Skeletal muscle satellite cell (primary cell): Measurements from ENCODE around the gene ZNF544. TPM values are rescaled to one million over a fixed set of nuclear protein-coding genes. Genes with fewer than 3 reads are reported as not detected.

Experiments
- H3K27me3 ChIP-seq: 2 replicates; pipeline ENCODE4 v1.7.0; 2013; ENCODE audit warnings: low read length; ENCODE audit not compliant: control insufficient read depth, insufficient read depth
- H3K36me3 ChIP-seq: 2 replicates; pipeline ENCODE4 v1.7.0; 2013; ENCODE audit warnings: mild to moderate bottlenecking, control low read depth, low read length; ENCODE audit not compliant: insufficient read depth
- H3K4me1 ChIP-seq: 2 replicates; pipeline ENCODE4 v1.7.0; 2013; ENCODE audit warnings: low read length; ENCODE audit not compliant: control insufficient read depth, insufficient read depth
- H3K4me2 ChIP-seq: 2 replicates; pipeline ENCODE4 v1.7.0; 2013; ENCODE audit warnings: mild to moderate bottlenecking, low read length
- H3K4me3 ChIP-seq: 2 replicates; pipeline ENCODE4 v1.7.0; 2013; ENCODE audit warnings: low read length
- H3K9ac ChIP-seq: 2 replicates; pipeline ENCODE4 v1.7.0; 2013; ENCODE audit warnings: mild to moderate bottlenecking, low read depth, low read length, moderate library complexity
- H3K9me3 ChIP-seq: replicated peaks from 2 replicates; pipeline ENCODE4 v1.7.0; 2013; ENCODE audit warnings: mild to moderate bottlenecking, control low read depth, low read length
- total RNA-seq: library from RNA; depleted of rRNA; stranded (reverse); fragments of >200 nt; gene quantifications from 2 replicates; pipeline ENCODE4 v1.2.3, GENCODE V29; 2012; rRNA removed

The ZNF544 gene
- 36.8 and 37.6 TPM in 2 replicates for total RNA-seq

GRCh38 chr19:58228585-58229254 lies at the start of gene ZNF544:
TSS of gene ZNF544 (plus strand) at chr19:58228914. CDS start at chr19:58244024, 15,110 bp downstream.
- Histone ChIP-seq H3K9me3 (peaks cover 8% of the 10 kb centered on the region), H3K4me1 (peaks cover 13% of the 10 kb centered on the region)

GRCh38 chr19:58181902-58182576 lies 46.7 kb upstream of the ZNF544 start:
- Histone ChIP-seq H3K27me3 (no peaks in the 10 kb centered on the region), H3K4me3 (peak overlapping the region; percentile 91), H3K9me3 (peaks cover 49% of the 10 kb centered on the region), H3K4me2 (peak overlapping the region; percentile 89), H3K9ac (no peak overlapping the region), H3K4me1 (peaks cover 5% of the 10 kb centered on the region), H3K36me3 (peaks cover 34% of the 10 kb centered on the region)

More at GRCh38 chr19:58228585-58229254, at the start of gene ZNF544:
- Histone ChIP-seq H3K4me2 (peak within 1 kb of the TSS; percentile 94), H3K27me3 (no peaks in the 10 kb centered on the region), H3K4me3 (peak within 1 kb of the TSS; percentile 93), H3K36me3 (peaks cover 40% of the 10 kb centered on the region), H3K9ac (peak within 1 kb of the TSS; percentile 88)

- H3K36me3 ChIP-seq, result peaks cover 40% of the 10 kb centered on the region
- H3K4me3 ChIP-seq, result peak overlapping the region; percentile 91
- H3K9me3 ChIP-seq, result peaks cover 50% of the 10 kb centered on the region
- no peaks in the 10 kb centered on the region for H3K27me3 ChIP-seq
- peak overlapping the region; percentile 89 for H3K4me2 ChIP-seq
- peak overlapping the region; percentile 95 for H3K9ac ChIP-seq
- H3K4me1 ChIP-seq, result peaks cover 5% of the 10 kb centered on the region
Observed at GRCh38 chr19:58182577-58182988, 46.1 kb upstream of the ZNF544 start.

- H3K4me1 ChIP-seq, result peaks cover 5% of the 10 kb centered on the region
- peaks cover 50% of the 10 kb centered on the region for H3K9me3 ChIP-seq
- H3K9ac ChIP-seq, result peak within 1 kb of the TSS; percentile 95
- H3K27me3 ChIP-seq, result no peaks in the 10 kb centered on the region
- peak within 1 kb of the TSS; percentile 89 for H3K4me2 ChIP-seq
- peaks cover 41% of the 10 kb centered on the region for H3K36me3 ChIP-seq
- peak within 1 kb of the TSS; percentile 91 for H3K4me3 ChIP-seq
Observed at GRCh38 chr19:58182989-58183816, 45.5 kb upstream of the ZNF544 start, which contains the start of gene ZNF274. TSS of gene ZNF274 (plus strand) at chr19:58183061. CDS start at chr19:58183966, 905 bp downstream.

- Histone ChIP-seq H3K9ac (peak overlapping the region; percentile 95), H3K9me3 (peaks cover 50% of the 10 kb centered on the region), H3K27me3 (no peaks in the 10 kb centered on the region), H3K4me3 (peak overlapping the region; percentile 91), H3K4me1 (peaks cover 5% of the 10 kb centered on the region), H3K4me2 (peak overlapping the region; percentile 89), H3K36me3 (peaks cover 38% of the 10 kb centered on the region)
Observed at GRCh38 chr19:58183817-58184215, 44.9 kb upstream of the ZNF544 start.

- no peaks in the 10 kb centered on the region for H3K27me3 ChIP-seq
- peaks cover 81% of the 10 kb centered on the region for H3K9me3 ChIP-seq
- peaks cover 90% of the 10 kb centered on the region for H3K36me3 ChIP-seq
- no peak overlapping the region for H3K4me3 ChIP-seq
- no peak overlapping the region for H3K9ac ChIP-seq
- no peak overlapping the region for H3K4me2 ChIP-seq
- H3K4me1 ChIP-seq, result no peaks in the 10 kb centered on the region
Observed at GRCh38 chr19:58196901-58197616, 31.7 kb upstream of the ZNF544 start.

DNA sequence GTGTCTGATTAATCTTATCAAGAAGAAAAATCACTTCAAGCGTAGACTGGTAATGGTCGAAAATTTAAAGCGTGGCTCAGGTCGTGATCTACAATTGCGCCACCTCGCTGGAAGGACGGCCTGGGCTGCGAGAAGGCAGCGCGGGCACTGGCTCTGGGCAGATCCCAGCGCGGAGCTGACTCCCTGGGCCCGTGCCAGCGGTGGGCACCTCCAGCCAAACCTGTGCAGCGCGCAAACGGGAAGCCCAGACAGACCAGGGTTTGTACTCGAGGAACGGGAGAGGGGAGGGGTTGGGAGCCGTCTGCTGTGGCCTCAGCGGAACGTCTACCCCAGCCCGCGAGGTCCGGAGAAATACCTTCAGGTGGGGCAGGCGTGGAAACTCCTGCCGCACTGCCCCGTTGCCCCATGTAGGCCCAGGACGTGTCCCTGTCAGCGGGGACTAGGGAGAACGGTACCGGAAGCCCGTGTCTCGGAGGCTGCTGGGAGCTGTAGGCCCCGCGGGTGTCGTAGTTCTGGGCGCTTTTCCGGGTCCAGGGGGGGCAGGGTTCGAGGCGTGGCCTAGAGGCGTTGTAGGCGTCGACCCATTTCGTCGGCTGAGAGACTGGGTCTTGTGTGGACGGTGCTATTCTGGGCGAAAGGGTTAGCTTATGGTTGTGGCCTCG lies 24.8 kb upstream of the ZNF544 start:
- Histone ChIP-seq H3K9me3 (peaks cover 94% of the 10 kb centered on the region), H3K4me3 (no peak overlapping the region), H3K27me3 (no peaks in the 10 kb centered on the region), H3K4me1 (no peaks in the 10 kb centered on the region), H3K4me2 (no peak overlapping the region), H3K36me3 (peaks cover 88% of the 10 kb centered on the region), H3K9ac (no peak overlapping the region)

GRCh38 chr19:58204566-58204965 lies 24.1 kb upstream of the ZNF544 start:
- peaks cover 88% of the 10 kb centered on the region for H3K36me3 ChIP-seq
- H3K4me2 ChIP-seq, result no peak overlapping the region
- H3K9me3 ChIP-seq, result peaks cover 94% of the 10 kb centered on the region
- H3K4me3 ChIP-seq, result no peak overlapping the region
- H3K4me1 ChIP-seq, result no peaks in the 10 kb centered on the region
- H3K9ac ChIP-seq, result no peak overlapping the region
- no peaks in the 10 kb centered on the region for H3K27me3 ChIP-seq

DNA sequence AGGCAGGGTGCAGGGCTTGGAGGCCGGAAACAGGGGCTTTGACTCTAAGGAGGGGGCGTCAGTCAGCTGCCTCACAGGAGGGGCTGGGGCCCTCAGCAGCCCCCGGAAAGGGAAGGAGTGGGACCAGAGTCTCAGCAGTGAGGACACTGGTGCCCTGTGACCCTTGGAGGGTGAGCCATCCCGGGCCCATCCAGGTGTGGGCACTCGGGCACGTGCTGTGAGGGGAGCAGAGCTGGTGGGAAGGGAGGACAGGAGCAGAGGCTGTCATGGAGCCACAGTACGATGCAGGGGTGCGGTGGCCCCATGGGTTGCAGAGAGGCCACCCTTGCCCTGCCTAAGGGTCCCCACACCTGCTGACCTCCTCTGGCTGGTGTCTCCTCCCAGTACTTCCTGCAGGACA lies 19.1 kb upstream of the ZNF544 start:
- peaks cover 93% of the 10 kb centered on the region for H3K36me3 ChIP-seq
- no peaks in the 10 kb centered on the region for H3K4me1 ChIP-seq
- H3K9ac ChIP-seq, result no peak overlapping the region
- peaks cover 94% of the 10 kb centered on the region for H3K9me3 ChIP-seq
- no peak overlapping the region for H3K4me2 ChIP-seq
- no peak overlapping the region for H3K4me3 ChIP-seq
- H3K27me3 ChIP-seq, result no peaks in the 10 kb centered on the region

- no peaks in the 10 kb centered on the region for H3K27me3 ChIP-seq
- no peaks in the 10 kb centered on the region for H3K4me1 ChIP-seq
- peaks cover 77% of the 10 kb centered on the region for H3K9me3 ChIP-seq
- no peak overlapping the region for H3K4me2 ChIP-seq
- H3K36me3 ChIP-seq, result peaks cover 67% of the 10 kb centered on the region
- no peak overlapping the region for H3K4me3 ChIP-seq
- no peak overlapping the region for H3K9ac ChIP-seq
Observed at GRCh38 chr19:58212336-58213074, 16.2 kb upstream of the ZNF544 start.
